SK-N-SH (cell line): ENCODE data around the gene PES1. TPM values are rescaled to one million over a fixed set of nuclear protein-coding genes. Genes with fewer than 3 reads are reported as not detected.

Source experiments
- CTCF ChIA-PET: fragments of 300-600, 350-600 bp; formaldehyde crosslinking; extraction: SDS; loops from one replicate; lab custom pipeline; 2021; lab: Yijun Ruan, JAX
- POLR2A ChIA-PET: fragments of 350-600 bp; sonication (Branson Sonifier 250); formaldehyde crosslinking; extraction: SDS; loops from one replicate; lab custom pipeline; 2020; ENCODE audit warnings: antibody characterized with exemption, inconsistent platforms; lab: Yijun Ruan, JAX
- DNase-seq: peaks from one replicate; pipeline ENCODE4 v3.0.0; 2012
- H2AFZ ChIP-seq: fragments of 200-600 bp; sonication (generic); 2 replicates; pipeline ENCODE4 v1.8.1; 2016; ENCODE audit warnings: antibody characterized with exemption, mild to moderate bottlenecking, low read depth
- H3F3A ChIP-seq: fragments of 200-600 bp; sonication (generic); replicated peaks from 2 replicates; pipeline ENCODE3; 2016; ENCODE audit warnings: antibody characterized with exemption, mild to moderate bottlenecking; ENCODE audit not compliant: insufficient read depth
- H3K27ac ChIP-seq, 2 experiments: fragments of 200-500 bp in 1 of 2; fragments of 200-600 bp in 1 of 2; sonication (Bioruptor generic) in 1 of 2; sonication (generic), shearing (Covaris generic) in 1 of 2; 2 replicates each; pipeline versions ENCODE4 v1.5.1 to v1.6.1; 2014 to 2016; ENCODE audit warnings: low read depth in 2 of 2, inconsistent platforms in 1 of 2, low read length in 1 of 2, mild to moderate bottlenecking in 1 of 2, mixed read lengths in 1 of 2
- H3K27me3 ChIP-seq: fragments of 200-600 bp; sonication (generic), shearing (Covaris generic); 2 replicates; pipeline ENCODE4 v1.6.1; 2016; ENCODE audit warnings: mixed run types; ENCODE audit not compliant: insufficient read depth
- H3K36me3 ChIP-seq, 2 experiments: fragments of 200-500 bp in 1 of 2; fragments of 200-600 bp in 1 of 2; sonication (Bioruptor generic) in 1 of 2; sonication (generic) in 1 of 2; replicated peaks in 1 of 2; 2 replicates each; pipeline versions ENCODE3 to v1.5.1; 2014 to 2016; ENCODE audit warnings: low read length in 1 of 2, mild to moderate bottlenecking in 1 of 2; ENCODE audit not compliant: insufficient read depth in 2 of 2, control insufficient read depth in 1 of 2
- H3K4me1 ChIP-seq, 2 experiments: fragments of 200-500 bp in 1 of 2; fragments of 200-600 bp in 1 of 2; sonication (Bioruptor generic) in 1 of 2; sonication (generic), shearing (Covaris generic) in 1 of 2; 2 replicates each; pipeline versions ENCODE4 v1.5.1 to v1.6.1; 2014 to 2016; ENCODE audit warnings: low read depth in 1 of 2, low read length in 1 of 2, mixed run types in 1 of 2; ENCODE audit not compliant: insufficient read depth in 2 of 2, control insufficient read depth in 1 of 2
- H3K4me2 ChIP-seq: fragments of 200-600 bp; sonication (generic), shearing (Covaris generic); 2 replicates; pipeline ENCODE4 v1.6.1; 2017; ENCODE audit warnings: mixed run types
- H3K4me3 ChIP-seq, 2 experiments: fragments of 200-500 bp in 1 of 2; fragments of 200-600 bp in 1 of 2; sonication (Bioruptor generic) in 1 of 2; sonication (generic), shearing (Covaris generic) in 1 of 2; 2 replicates each; pipeline versions ENCODE4 v1.5.1 to v1.8.1; 2014 to 2016; ENCODE audit warnings: low read depth in 2 of 2, inconsistent platforms in 1 of 2, low read length in 1 of 2, mild to moderate bottlenecking in 1 of 2, mixed read lengths in 1 of 2, moderate library complexity in 1 of 2
- H3K79me2 ChIP-seq: fragments of 200-600 bp; sonication (generic); 2 replicates; pipeline ENCODE4 v1.8.1; 2017; ENCODE audit warnings: mild to moderate bottlenecking; ENCODE audit not compliant: insufficient read depth
- H3K9ac ChIP-seq: fragments of 200-600 bp; sonication (generic); 2 replicates; pipeline ENCODE4 v1.6.1; 2017; ENCODE audit warnings: mixed run types
- H3K9me2 ChIP-seq: fragments of 200-600 bp; sonication (generic); 2 replicates; pipeline ENCODE4 v1.6.1; 2017; ENCODE audit warnings: mixed run types
- H3K9me3 ChIP-seq: fragments of 200-600 bp; sonication (generic); 2 replicates; pipeline ENCODE4 v1.6.1; 2017; ENCODE audit warnings: mixed run types, mild to moderate bottlenecking, moderate library complexity
- H4K20me1 ChIP-seq: fragments of 200-600 bp; sonication (generic); 2 replicates; pipeline ENCODE4 v1.6.1; 2017; ENCODE audit warnings: mild to moderate bottlenecking, mixed run types; ENCODE audit not compliant: insufficient read depth
- ELF1 ChIP-seq: IDR thresholded peaks from 2 replicates; pipeline ENCODE4 v1.4.0; 2012
- EZH2phosphoT487 ChIP-seq: fragments of 200-600 bp; sonication (generic); IDR thresholded peaks from 2 replicates; pipeline ENCODE4 v1.6.1; 2017; ENCODE audit warnings: low read depth, mixed run types, mild to moderate bottlenecking, antibody characterized with exemption, moderate library complexity, borderline replicate concordance
- FOSL2 ChIP-seq: IDR thresholded peaks from 2 replicates; pipeline ENCODE4 v1.4.0; 2012; ENCODE audit warnings: low read depth, mild to moderate bottlenecking, moderate library complexity, borderline replicate concordance
- GABPA ChIP-seq: IDR thresholded peaks from 2 replicates; pipeline ENCODE4 v1.4.0; 2012; ENCODE audit warnings: low read depth, mild to moderate bottlenecking
- JUND ChIP-seq: IDR thresholded peaks from 2 replicates; pipeline ENCODE4 v1.4.0; 2012
- MEF2A ChIP-seq: IDR thresholded peaks from 2 replicates; pipeline ENCODE4 v1.4.0; 2012; ENCODE audit warnings: low read depth, borderline replicate concordance
- NFIC ChIP-seq: IDR thresholded peaks from 2 replicates; pipeline ENCODE4 v1.4.0; 2012; ENCODE audit warnings: borderline replicate concordance
- POLR2AphosphoS5 ChIP-seq: IDR thresholded peaks from 2 replicates; pipeline ENCODE4 v1.6.1; 2012; ENCODE audit warnings: low read depth, low read length
- RCOR1 ChIP-seq: fragments of 150-350 bp; IDR thresholded peaks from 2 replicates; pipeline ENCODE4 v1.6.1; 2017; ENCODE audit warnings: antibody characterized with exemption, low read length
- RXRA ChIP-seq: IDR thresholded peaks from 2 replicates; pipeline ENCODE4 v1.4.0; 2012; ENCODE audit warnings: low read depth, mild to moderate bottlenecking, borderline replicate concordance
- SIN3A ChIP-seq: IDR thresholded peaks from 2 replicates; pipeline ENCODE4 v1.6.1; 2012; ENCODE audit warnings: low read depth, mild to moderate bottlenecking, low read length, moderate library complexity, borderline replicate concordance
- SMC3 ChIP-seq: IDR thresholded peaks from 2 replicates; pipeline ENCODE4 v1.6.1; 2012; ENCODE audit warnings: low read depth, low read length, improper control_type of control experiment
- TCF12 ChIP-seq: IDR thresholded peaks from 2 replicates; pipeline ENCODE4 v1.4.0; 2012
- TEAD4 ChIP-seq: IDR thresholded peaks from 2 replicates; pipeline ENCODE4 v1.4.0; 2012; ENCODE audit warnings: mild to moderate bottlenecking, borderline replicate concordance; ENCODE audit not compliant: insufficient read depth
- WGBS: methylation state at CpG from one replicate; pipeline ENCODE4 v1.1.6; 2017; ENCODE audit warnings: low lambda C conversion rate; 5-methylcytosine and 5-hydroxymethylcytosine counted together
- polyA plus RNA-seq, 3 experiments: library from polyadenylated mRNA; depleted of rRNA; stranded (reverse); fragments of >200 nt; gene quantifications; 2 replicates each; pipeline ENCODE4 v1.2.3, GENCODE V29; 2012
- TF ChIP-seq, protein P1 (sequence below): fragments of 150-350 bp; IDR thresholded peaks from 2 replicates; pipeline ENCODE4 v1.6.1; 2016; ENCODE audit warnings: mild to moderate bottlenecking, low read depth, low read length
- TF ChIP-seq, protein P2 (sequence below): fragments of 200-600 bp; sonication (generic); IDR thresholded peaks from 2 replicates; pipeline ENCODE4 v1.6.1; 2017; ENCODE audit warnings: antibody characterized with exemption, mild to moderate bottlenecking, moderate library complexity
- TF ChIP-seq, protein P3 (sequence below): IDR thresholded peaks from 2 replicates; pipeline ENCODE4; 2012
- TF ChIP-seq, protein P4 (sequence below): fragments of 150-350 bp; IDR thresholded peaks from 2 replicates; pipeline ENCODE4 v1.6.1; 2017; ENCODE audit warnings: antibody characterized with exemption, low read length, low read depth, borderline replicate concordance
- TF ChIP-seq, protein P5 (sequence below): IDR thresholded peaks from 2 replicates; pipeline ENCODE4 v1.4.0; 2012; ENCODE audit warnings: low read depth, borderline replicate concordance
- TF ChIP-seq, protein P6 (sequence below): IDR thresholded peaks from 2 replicates; pipeline ENCODE4 v1.4.0; 2012; ENCODE audit warnings: low read depth

The PES1 gene
- polyA plus RNA-seq, 1 of the 3 experiments (the other 2 are of a cell fraction) = 109 TPM

DNA sequence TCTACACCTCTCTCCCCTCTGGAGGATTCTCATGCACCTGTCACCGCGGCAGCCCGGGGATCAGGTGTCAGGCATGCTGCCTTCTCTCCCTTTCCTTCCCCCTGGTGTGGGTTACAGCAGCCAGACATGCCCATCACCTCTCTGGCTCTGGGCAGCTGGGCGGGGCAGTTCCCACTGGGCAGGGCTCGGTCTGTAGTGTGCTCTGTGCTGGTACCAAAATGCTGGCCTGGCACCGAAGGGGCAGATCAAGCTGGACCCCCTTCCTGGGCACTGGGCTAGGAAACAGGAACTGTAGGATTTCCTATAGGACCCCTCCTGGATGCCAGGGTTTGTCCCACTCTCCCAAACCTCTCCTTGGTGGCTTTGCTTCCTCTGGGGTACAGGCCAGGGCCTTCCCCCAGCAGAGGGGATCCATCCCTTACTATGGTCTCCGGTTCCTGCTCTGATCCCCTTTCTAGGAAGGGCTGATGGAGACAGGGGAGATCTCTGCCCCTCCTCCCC is 18.1 kb downstream of the PES1 start:
- no peak for DNase-seq
- WGBS = 73% methylated on average over 4 of the region's 7 CpGs
- H3K9me3 ChIP-seq = no peaks in the 10 kb centered on the region
- H4K20me1 ChIP-seq = 0 out of 2 replicates have a peak, but pooled peaks cover 2% of the 10 kb centered on the region
- H3K36me3 ChIP-seq = peaks cover 0 to 26% of the 10 kb centered on the region in 2 experiments
- no peak overlapping the region for H3K27ac ChIP-seq
- no peak overlapping the region for H2AFZ ChIP-seq
- no peaks in the 10 kb centered on the region for H3K27me3 ChIP-seq
- H3K4me3 ChIP-seq = no peak overlapping the region
- no peaks in the 10 kb centered on the region for H3K79me2 ChIP-seq
- H3K9me2 ChIP-seq = no peaks in the 10 kb centered on the region
- H3K9ac ChIP-seq = no peak overlapping the region
- TF ChIP-seq, protein P1, sequence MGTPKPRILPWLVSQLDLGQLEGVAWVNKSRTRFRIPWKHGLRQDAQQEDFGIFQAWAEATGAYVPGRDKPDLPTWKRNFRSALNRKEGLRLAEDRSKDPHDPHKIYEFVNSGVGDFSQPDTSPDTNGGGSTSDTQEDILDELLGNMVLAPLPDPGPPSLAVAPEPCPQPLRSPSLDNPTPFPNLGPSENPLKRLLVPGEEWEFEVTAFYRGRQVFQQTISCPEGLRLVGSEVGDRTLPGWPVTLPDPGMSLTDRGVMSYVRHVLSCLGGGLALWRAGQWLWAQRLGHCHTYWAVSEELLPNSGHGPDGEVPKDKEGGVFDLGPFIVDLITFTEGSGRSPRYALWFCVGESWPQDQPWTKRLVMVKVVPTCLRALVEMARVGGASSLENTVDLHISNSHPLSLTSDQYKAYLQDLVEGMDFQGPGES = no peak
- TF ChIP-seq, protein P2, sequence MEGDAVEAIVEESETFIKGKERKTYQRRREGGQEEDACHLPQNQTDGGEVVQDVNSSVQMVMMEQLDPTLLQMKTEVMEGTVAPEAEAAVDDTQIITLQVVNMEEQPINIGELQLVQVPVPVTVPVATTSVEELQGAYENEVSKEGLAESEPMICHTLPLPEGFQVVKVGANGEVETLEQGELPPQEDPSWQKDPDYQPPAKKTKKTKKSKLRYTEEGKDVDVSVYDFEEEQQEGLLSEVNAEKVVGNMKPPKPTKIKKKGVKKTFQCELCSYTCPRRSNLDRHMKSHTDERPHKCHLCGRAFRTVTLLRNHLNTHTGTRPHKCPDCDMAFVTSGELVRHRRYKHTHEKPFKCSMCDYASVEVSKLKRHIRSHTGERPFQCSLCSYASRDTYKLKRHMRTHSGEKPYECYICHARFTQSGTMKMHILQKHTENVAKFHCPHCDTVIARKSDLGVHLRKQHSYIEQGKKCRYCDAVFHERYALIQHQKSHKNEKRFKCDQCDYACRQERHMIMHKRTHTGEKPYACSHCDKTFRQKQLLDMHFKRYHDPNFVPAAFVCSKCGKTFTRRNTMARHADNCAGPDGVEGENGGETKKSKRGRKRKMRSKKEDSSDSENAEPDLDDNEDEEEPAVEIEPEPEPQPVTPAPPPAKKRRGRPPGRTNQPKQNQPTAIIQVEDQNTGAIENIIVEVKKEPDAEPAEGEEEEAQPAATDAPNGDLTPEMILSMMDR = no peak
- TF ChIP-seq SMC3 (no peak), RCOR1 (no peak), EZH2phosphoT487 (no peak), JUND (no peak), RXRA (no peak), TCF12 (no peak), MEF2A (no peak)
- ChIA-PET POLR2A (no interaction called here), CTCF (interaction anchor here (0.9 kb wide), 1 partner anchor 17 kb away, joined by 4 read pairs; no protein-coding TSS in a partner anchor)
- H3K4me1 ChIP-seq = peaks cover 10 to 27% of the 10 kb centered on the region in 2 experiments; a peak in 2 of 4 replicates
- H3K4me2 ChIP-seq = no peak overlapping the region
- H3F3A ChIP-seq = peaks cover 7% of the 10 kb centered on the region

DNA sequence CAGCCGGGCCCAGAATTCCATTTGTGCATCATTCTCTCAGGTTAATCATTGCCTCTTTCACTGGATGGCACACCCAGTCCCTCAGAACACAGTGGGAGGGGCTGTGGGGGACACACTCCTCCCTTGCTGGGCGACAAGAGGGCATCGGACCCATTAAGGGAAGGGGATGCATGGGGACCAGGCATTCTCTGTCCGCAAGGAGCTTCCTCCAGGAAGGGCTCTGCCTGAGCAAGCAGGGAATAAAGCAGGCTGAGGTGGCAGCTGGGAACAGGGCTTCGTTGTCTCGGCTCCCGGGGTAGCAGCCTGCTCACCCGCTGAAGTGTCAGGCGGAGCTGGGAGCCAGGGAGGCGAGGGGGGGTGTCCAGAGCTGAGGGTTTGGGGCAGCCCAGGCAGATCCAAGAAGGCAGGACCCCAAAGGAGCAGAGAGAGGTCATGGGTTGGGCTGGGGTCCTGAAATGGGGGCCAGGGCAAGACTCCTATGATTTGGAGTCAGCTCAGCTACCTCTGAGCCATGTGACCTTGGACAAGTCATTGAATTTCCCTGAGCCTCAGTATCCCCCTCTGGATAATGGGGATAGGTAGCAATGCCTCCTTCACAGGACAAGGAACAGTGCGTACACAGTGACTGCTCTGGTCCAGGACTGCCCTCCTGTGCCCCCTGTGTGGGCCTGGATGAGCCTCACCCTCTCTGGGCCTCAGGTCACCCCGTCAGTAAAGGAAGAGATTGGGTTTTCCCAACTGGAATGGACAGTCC is 18.7 kb downstream of the PES1 start:
- Histone ChIP-seq H3K27ac (no peak overlapping the region), H3F3A (peaks cover 7% of the 10 kb centered on the region), H4K20me1 (0 out of 2 replicates have a peak, but pooled peaks cover 2% of the 10 kb centered on the region), H2AFZ (no peak overlapping the region), H3K79me2 (no peaks in the 10 kb centered on the region), H3K9ac (no peak overlapping the region), H3K4me3 (no peak overlapping the region), H3K9me2 (no peaks in the 10 kb centered on the region), H3K9me3 (no peaks in the 10 kb centered on the region), H3K36me3 (peaks cover 0 to 19% of the 10 kb centered on the region in 2 experiments), H3K4me2 (no peak overlapping the region), H3K4me1 (peaks cover 10 to 27% of the 10 kb centered on the region in 2 experiments; a peak in 2 of 4 replicates), H3K27me3 (no peaks in the 10 kb centered on the region)
- CTCF ChIA-PET = interaction anchor here (0.9 to 1.2 kb wide), 2 partner anchors 10 to 16 kb away, joined by 3 to 4 read pairs; no protein-coding TSS in a partner anchor
- WGBS = 60% methylated on average over 8 of the region's 12 CpGs
- POLR2A ChIA-PET = no interaction called here
- DNase-seq = no peak
- TF ChIP-seq SMC3 (no peak), TCF12 (no peak), SIN3A (no peak), TEAD4 (no peak), RXRA (no peak), EZH2phosphoT487 (no peak), RCOR1 (no peak), POLR2AphosphoS5 (no peak), GABPA (no peak), FOSL2 (no peak), ELF1 (no peak), NFIC (no peak)
- TF ChIP-seq, protein P3, sequence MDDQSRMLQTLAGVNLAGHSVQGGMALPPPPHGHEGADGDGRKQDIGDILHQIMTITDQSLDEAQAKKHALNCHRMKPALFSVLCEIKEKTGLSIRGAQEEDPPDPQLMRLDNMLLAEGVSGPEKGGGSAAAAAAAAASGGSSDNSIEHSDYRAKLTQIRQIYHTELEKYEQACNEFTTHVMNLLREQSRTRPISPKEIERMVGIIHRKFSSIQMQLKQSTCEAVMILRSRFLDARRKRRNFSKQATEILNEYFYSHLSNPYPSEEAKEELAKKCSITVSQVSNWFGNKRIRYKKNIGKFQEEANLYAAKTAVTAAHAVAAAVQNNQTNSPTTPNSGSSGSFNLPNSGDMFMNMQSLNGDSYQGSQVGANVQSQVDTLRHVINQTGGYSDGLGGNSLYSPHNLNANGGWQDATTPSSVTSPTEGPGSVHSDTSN = no peak
- TF ChIP-seq, protein P4, sequence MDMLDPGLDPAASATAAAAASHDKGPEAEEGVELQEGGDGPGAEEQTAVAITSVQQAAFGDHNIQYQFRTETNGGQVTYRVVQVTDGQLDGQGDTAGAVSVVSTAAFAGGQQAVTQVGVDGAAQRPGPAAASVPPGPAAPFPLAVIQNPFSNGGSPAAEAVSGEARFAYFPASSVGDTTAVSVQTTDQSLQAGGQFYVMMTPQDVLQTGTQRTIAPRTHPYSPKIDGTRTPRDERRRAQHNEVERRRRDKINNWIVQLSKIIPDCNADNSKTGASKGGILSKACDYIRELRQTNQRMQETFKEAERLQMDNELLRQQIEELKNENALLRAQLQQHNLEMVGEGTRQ = no peak
- TF ChIP-seq, protein P5, sequence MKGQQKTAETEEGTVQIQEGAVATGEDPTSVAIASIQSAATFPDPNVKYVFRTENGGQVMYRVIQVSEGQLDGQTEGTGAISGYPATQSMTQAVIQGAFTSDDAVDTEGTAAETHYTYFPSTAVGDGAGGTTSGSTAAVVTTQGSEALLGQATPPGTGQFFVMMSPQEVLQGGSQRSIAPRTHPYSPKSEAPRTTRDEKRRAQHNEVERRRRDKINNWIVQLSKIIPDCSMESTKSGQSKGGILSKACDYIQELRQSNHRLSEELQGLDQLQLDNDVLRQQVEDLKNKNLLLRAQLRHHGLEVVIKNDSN = no peak
- TF ChIP-seq, protein P6, sequence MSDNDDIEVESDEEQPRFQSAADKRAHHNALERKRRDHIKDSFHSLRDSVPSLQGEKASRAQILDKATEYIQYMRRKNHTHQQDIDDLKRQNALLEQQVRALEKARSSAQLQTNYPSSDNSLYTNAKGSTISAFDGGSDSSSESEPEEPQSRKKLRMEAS = no peak
